ENCODE results near the gene CLEC20A.

GRCh38 chr1:178516110-178516509 lies 19.3 kb upstream of the CLEC20A start:
- TF ChIP-seq, protein P1, sequence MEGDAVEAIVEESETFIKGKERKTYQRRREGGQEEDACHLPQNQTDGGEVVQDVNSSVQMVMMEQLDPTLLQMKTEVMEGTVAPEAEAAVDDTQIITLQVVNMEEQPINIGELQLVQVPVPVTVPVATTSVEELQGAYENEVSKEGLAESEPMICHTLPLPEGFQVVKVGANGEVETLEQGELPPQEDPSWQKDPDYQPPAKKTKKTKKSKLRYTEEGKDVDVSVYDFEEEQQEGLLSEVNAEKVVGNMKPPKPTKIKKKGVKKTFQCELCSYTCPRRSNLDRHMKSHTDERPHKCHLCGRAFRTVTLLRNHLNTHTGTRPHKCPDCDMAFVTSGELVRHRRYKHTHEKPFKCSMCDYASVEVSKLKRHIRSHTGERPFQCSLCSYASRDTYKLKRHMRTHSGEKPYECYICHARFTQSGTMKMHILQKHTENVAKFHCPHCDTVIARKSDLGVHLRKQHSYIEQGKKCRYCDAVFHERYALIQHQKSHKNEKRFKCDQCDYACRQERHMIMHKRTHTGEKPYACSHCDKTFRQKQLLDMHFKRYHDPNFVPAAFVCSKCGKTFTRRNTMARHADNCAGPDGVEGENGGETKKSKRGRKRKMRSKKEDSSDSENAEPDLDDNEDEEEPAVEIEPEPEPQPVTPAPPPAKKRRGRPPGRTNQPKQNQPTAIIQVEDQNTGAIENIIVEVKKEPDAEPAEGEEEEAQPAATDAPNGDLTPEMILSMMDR (conservative IDR thresholded peaks at IDR 0.05; ENCODE audit: low read length), result no peak
- no peak for TF ChIP-seq EZH2phosphoT487 (IDR thresholded peaks at IDR 0.05; ENCODE audit: borderline replicate concordance)
